KG1 (cell line): ENCODE results near the gene GJA8.
A peak's percentile ranks its signal among the peaks of the same experiment; 100 is the strongest.
"Not testable (repeated sequence)": the region's sequence is repeated elsewhere in the genome, so short reads cannot be mapped to it uniquely, and the experiment has no call there.

ENCODE experiments used
- DNase-seq: peaks from one replicate; lab custom pipeline; 2025; lab: John Stamatoyannopoulos, UW

Gene GJA8

DNA sequence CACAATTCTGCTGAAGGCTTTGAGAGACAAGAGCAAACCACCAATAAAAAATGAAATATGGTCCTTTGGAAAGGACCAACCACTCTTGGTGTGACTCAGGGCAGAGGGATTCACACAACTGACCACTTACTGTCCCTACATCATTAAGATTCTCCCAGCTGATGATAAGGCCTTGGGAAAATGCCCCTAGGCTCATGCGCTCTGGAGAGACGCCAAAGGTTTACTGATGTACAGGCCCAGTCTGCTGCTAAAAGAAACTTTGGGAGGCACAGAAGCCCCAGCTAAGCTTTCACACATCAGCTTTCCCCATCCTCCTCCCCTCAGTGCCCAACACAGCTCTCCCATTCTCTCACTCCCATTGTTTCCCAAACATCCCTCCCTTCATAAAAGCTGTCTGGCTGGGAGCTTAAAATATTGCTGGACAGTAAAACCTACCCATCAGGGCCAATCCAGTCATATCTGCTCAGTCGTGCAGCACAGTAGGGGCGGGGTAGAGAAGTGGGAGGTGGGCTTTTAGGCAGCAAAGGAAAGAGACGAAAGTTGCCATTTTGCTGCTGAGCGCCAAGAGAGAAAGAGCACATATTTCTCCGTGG is at the start of gene GJA8:
Gene GJA8, plus strand, starts transcription at position 543 of the 593 bp plus-strand sequence. CDS start 5,161 bp downstream, outside the sequence.
- DNase-seq: no peak

DNA sequence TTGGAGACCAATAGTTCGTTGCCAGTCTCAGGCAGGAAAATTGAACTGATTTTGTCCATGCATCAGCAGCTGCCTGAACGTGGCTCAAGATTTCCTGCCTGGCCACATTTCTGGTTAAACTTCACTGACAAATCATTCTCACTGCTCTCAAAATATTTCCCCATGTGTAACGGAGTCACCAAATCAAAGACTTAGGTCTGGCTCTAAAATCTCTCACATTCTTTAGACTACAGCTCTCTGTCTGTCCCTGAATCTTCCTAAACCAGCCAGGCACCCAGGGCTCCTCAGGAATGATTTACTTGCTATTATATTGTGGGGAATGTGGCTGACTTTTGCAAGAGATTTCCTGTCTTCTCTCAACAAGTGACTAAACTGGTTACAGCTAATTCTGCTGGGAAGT is 49.2 kb upstream of the GJA8 start:
- DNase-seq: no peak

DNA sequence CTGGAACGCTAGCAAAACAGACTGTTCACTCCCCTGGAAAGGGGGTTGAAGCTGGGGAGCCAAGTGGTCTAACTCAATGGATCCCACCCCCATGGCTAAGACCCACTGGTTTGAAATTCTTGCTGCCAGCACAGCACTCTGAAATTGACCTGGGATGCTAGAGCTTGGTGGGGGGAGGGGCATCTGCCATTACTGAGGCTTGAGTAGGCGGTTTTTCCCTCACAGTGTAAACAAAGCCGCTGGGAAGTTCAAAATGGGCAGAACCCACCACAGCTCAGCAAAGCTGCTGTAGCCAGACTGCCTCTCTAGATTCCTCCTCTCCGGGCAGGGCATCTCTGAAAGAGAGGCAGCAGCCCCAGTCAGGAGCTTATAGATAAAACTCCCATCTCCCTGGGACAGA is 47.6 kb upstream of the GJA8 start:
- not testable (repeated sequence) for DNase-seq

DNA sequence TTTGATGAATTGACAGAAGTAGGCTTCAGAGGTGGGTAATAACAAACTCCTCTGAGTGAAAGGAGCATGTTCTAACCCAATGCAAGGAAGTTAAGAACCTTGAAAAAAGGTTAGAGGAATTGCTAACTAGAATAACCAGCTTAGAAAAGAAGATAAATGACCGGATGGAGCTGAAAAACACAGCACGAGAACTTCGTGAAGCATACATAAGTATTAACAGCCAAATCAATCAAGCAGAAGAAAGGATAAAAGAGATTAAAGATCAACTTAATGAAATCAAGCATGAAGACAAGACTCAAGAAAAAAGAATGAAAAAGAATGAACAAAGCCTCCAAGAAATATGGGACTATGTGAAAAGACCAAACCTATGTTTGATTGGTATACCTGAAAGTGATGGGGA is 46.6 kb upstream of the GJA8 start:
- not testable (repeated sequence) for DNase-seq

DNA sequence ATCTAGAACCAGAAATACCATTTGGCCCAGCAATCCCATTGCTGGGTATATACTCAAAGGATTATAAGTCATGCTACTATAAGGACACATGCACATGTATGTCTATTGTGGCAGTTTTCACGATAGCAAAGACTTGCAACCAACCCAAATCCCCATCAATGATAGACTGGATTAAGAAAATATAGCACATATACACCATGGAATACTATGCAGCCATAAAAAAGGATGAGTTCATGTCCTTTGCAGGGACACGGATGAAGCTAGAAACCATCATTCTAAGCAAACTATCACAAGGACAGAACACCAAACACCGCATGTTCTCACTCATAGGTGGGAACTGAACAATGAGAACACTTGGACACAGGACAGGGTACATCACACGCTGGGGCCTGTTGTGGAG is 35.4 kb upstream of the GJA8 start:
- not testable (repeated sequence) for DNase-seq

DNA sequence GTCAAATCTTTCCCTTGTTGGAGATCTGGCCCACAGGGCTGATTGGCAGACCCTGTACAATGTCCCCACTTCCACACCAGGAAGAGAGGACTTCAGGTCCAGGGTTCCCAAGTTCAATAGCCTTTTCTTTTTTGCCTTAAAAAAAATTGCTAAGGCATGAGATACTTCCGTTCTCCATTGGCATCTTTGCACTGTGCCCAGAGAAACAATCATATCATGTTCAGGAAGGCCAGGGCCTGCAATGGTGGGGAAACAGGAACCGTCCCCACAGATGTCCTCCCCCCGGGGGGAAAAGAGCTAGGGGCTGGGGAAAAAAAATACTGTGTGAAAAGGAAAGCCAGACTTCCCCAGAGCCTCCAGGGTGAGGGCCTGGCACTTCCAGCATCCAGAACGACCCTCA is 24.6 kb upstream of the GJA8 start:
- DNase-seq: no peak

DNA sequence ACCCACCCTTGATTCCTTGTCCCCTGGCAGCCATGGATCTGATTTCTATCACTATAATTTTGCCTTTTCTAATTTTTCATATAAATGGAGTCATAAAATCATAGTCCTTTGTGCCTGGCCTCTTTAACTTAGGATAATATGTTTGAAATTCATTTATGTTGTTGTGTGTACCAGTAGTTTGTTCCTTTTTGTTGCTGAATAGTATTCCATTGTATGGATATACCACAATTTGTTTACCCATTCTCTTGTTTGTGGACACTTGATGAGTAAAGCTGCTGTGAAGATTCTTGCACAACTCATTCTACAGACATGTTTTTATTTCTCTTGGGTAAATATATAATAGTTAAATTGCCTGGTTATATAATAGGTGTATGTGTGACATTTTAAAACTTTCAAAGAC is 22.7 kb upstream of the GJA8 start:
- DNase-seq: no peak

DNA sequence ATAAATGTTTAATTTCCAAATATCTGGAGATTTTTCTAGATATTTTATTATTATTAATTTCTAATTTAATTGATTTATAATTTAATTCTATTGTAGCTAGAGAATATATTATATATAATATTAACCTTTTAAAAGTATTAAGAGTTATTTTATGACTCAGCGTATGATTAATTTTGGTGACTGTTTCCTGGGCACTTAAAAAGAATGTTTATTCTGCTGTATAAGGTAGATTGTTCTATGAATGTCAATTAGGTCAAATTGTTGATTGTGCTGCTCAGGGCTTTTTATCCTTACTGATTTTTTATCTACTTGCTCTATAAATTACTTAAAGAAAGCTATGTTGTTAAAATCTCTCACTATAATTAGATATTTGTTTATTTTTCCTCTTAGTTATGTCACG is 20.1 kb upstream of the GJA8 start:
- DNase-seq: no peak

DNA sequence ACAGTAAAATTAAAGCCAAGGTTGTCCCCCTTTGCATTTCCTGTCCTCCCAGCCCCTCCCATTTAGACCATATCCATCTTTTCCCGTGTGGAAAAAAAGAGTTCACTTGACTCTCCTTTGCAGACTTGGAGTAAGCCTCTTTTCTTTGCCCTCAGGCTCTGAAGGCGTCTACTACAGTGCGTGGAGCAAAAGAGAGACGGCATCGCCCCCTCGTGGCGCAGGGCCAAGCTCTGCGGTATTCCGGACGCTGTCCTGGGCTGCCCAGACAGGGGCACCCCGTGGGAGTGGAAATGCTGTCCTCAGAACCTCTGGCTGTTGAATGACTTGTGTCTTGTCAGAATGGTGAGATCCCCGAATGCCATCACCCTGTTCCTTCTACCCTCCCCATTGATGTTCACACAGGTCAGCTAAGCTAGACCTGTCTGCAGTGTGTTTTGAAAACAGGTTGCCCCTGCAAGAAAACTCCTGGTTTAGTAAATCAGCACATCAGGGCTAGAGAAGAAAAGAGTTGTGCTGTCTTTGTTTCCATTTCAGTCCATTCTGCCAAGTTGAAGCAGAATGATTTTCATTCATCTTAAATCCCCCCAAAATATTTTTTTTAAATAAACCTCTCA is 12.3 kb upstream of the GJA8 start:
- peak; percentile 19 for DNase-seq

DNA sequence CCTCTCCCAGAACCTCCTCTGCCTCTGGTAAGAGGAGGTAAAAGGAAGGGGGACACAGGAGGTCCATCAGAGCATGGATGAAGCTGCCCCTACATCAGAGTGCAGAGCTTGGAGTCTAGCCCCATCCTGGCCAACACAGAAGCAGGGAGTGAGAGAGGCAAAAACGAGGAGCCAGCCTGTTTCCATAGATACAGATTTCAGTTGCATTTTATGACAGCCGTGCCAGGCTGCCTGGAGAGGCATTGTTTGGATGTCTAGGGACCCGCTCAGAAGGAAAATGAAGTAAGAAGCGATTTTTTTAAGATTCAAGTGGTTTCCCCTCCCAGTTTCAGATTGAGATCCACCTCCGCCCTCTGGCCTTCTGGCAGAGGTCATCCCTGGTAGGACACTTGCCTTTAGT is 11.5 kb upstream of the GJA8 start:
- DNase-seq: no peak

DNA sequence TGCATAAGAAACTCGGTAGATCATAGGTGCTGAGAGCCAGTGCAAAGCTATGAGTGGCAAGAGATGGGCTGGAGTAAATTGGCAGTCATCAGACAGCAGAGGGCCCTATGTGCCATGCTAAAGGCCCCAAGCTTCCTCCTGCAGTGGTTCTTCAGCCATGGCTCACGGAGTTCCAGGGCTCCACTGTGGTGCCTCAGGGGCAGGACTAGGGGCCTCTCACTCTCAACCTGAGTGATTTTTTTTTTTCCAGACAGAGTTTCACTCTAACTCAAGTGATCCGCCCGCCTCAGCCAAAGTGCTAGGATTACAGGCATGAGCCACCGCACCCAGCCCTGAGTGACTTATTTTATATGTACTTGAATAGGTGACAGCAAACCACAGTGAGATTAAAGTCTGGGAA is 10.4 kb upstream of the GJA8 start:
- DNase-seq: no peak

DNA sequence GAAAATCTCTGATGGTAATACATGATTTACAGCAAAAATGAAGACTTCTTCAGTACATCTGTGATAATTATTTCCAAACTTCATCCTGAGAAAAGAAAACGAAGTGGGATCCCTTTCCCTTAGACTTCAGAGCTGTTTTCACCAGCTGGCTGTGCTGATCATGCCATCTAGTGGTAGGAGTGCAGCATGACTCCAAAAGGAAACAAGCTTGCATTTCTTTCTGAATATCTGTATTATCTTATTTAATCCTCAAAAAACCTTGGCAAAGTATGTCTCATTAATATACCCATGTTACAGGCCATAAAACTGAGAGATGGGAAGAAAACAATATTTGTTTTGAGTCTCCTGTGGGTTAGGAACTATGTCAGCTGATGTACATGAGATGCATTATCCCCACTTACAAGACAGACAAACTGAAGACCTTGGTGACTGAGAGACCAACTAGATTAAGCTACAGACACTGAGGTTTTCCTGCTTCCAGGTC is 9.8 kb upstream of the GJA8 start:
- DNase-seq: peak; percentile 1

DNA sequence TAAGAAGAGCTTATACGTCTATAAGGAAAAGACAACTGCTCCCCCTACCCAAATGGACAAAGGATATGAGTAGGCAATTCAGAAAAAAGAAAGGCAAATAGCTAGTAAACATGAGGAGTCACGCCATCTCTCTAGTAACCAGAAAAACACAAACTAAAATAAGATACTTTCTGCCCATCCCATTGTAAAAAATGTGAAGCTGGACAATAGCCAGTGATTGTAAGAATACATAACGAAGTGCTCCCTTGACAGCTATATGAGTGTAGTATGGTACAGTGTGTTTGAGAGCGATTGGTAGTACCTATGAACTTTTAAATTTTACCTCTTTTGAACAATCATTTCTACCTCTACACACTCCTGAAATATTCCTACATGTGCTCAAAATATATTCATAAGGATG is 7.5 kb upstream of the GJA8 start:
- DNase-seq: no peak

DNA sequence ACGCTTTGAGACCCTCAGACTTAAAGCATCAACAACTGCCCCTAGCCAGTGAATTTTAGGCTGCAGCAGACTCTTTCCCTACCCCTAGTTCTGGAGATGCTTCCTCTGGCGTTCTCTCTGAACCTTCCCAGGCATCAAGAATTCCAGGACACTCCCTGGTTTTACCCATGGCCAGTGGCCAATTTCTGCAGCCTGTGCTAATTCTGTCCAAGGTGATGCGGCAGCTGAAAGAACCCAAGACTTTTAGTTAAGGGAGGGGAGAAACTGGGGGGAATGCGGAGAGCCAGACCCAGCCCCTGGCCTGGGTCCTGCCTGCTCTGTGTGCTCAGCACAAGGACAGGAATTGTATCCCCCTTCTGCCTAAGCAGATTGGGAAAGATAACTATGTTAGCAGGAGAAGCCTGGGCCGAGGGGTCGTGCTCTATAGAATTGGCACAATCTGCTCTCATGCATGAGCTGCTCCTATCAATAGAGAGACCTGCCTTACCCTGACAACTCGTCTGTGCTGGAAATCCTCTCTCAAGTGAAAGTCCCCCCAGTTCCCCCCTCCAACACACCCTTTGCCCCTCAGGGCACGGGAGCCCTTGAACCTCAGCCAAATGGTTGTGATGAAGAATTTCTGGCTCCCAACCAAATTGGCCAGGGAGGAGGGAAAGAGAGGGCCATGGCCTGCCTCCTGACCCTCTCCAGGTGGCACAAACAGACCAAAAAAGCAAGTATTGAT is 5.4 kb upstream of the GJA8 start:
- no peak for DNase-seq

DNA sequence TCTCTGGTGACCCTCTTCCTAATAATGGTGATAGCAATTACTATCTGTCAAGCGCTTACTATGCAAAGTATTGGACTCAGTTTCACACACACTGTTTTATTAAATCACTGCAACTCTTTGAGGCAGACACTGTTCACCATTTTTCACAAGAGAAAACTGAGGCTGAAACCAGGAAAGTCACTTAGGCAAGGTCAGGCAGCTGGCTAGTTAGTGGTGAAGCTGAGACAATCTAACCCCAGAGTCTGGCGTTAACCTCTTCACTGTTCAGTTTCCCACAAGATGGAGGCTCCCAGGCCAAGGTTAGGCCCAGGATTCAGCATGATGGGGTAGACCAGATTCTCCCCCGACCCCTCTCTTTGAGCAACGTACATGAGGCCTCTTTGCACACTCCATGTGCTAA is 4.8 kb upstream of the GJA8 start:
- DNase-seq: no peak

DNA sequence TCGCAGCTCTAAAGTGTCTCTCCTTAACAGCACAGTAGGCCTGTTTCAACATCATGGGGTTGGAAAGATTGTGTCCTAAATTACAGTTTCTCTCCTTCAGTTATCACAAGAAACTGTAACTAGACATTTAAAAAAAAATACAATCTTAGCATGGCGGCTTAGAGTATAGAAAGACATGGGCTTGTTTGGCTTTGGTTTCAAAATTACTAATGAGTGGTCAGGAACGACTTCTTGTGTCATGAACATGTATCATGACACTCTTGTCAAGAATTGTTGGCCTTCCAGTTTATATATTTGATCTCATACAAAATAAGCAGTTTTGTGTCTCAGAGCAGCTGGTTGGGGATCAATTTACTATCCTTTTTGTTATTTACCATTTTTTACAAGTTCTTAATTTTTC is 2.1 kb downstream of the GJA8 start:
- DNase-seq: no peak

DNA sequence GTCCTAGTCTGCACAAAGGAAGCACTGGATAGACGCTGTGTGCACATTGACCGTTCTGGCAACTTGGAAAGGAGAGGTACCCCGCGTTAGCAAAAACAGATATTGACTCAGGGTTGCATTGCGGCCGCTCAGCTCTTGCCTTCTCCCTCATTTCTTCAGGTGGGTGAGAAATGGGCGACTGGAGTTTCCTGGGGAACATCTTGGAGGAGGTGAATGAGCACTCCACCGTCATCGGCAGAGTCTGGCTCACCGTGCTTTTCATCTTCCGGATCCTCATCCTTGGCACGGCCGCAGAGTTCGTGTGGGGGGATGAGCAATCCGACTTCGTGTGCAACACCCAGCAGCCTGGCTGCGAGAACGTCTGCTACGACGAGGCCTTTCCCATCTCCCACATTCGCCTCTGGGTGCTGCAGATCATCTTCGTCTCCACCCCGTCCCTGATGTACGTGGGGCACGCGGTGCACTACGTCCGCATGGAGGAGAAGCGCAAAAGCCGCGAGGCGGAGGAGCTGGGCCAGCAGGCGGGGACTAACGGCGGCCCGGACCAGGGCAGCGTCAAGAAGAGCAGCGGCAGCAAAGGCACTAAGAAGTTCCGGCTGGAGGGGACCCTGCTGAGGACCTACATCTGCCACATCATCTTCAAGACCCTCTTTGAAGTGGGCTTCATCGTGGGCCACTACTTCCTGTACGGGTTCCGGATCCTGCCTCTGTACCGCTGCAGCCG is 5.4 kb downstream of the GJA8 start:
- no peak for DNase-seq

DNA sequence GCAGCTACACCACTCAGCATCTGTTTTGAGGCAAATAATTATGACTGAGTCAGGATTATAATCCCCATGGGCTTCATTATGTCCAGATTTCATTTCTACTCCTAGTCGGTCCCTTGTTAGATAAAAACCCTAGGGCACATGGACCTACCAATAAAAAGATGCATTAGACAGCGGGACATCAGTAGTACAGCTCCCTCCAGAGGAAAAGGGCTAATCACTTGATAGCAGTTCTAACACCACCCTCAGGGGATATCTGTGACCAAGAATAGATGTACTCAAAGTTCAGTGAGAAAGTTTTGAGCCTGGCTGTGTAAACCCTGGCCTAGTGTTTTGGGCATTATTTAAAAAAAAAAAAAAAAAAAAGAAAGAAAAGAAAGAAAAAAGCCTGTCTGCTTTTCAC is 10.0 kb downstream of the GJA8 start:
- no peak for DNase-seq

DNA sequence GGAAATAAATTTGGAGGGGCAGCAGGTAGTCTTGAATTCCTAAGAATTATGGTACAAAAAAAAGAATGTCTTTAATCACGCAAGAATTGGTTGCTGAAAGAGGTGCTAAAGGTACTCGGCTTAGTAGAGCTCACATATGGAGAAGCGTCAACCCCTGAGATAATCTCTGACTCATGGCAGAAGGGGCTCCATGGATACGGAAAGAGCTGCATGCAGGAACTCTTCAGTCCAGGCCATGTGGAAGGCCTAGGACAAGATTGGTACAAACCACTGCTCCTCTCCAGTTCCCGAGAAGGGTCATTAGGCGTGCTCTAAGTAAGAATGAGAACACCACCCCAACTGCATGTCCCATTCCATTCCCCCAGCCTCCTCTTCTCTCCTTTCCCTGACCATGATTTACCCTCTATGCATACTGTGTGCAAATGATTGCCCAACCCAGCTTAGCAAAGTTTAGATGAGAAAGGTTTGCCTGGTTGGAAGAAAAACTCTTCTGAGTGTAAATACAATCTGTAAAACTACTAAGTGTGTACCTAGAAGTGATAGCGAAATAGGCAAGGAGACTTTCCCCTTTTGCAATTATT is 10.9 kb downstream of the GJA8 start:
- no peak for DNase-seq

DNA sequence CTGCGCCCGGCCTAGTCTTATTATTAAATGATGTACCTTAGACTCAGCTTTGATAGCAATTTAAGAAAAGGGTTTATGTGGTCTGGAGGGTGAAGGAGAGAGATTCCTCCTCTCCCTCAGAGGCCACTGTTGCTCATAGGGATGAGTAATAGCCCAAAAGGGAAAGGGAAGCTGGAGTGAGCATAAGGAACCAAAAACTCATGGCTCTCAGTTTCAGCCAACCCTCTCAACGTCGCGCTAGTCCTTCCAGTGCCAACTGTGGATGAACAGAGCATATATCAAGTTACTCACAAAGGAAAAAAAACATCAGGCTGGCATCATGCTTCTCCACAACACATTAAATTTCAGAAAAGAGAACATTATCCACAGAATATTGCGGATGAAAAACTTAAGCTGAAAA is 17.3 kb downstream of the GJA8 start:
- no peak for DNase-seq

DNA sequence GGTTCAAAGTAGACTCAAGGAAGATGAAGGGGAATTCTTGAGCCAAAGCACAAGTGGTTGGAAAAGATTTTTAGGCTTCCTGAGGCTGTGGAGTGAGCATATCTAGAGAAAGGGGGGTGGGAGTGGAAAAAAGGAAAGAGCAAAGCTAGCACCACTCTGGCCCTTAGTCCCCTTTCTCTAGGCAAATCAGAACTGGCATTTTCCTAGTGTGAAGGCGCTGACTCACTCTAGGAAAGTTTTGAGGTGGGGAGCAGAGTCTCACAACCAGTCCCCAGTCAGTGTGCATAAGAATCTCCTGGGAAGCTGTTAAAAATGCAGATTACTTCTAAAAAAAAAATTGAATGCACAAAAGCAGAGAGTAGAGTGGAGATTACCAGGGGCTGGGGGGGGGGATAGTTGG is 22.2 kb downstream of the GJA8 start:
- DNase-seq: no peak

DNA sequence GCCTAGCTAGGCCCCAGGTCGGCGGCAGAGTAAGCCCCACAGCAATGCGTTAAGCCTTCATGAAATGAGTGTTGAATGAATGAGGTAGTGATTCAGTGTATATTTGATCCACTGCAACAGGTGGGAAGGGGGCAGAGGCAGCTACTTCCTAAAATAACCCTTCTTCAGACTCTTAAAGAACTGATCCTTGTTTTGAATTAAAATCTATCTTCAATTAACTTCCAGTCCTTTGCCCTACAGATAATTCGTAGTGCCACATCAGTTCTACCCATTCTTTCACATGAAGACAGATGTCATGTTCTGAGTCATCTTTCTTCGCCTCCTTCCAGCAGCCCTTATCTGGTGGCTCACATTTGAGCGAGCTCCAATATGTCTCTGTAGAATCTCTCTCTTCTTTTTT is 24.6 kb downstream of the GJA8 start:
- DNase-seq: not testable (repeated sequence)
